Activated CD8-positive, alpha-beta memory T cell treated with anti-CD3 and anti-CD28 coated beads for 1 hour (primary cell): ENCODE measurements around the gene ARHGEF18.
"Not testable (repeated sequence)": the region's sequence is repeated elsewhere in the genome, so short reads cannot be mapped to it uniquely, and the experiment has no call there.

Source experiments
- DNase-seq, 2 donors: peaks; one replicate each; pipeline ENCODE4 v3.0.0-alpha.2; 2020; ENCODE audit warnings: low read depth in 1 of 2; ENCODE audit errors: extremely low read depth in 1 of 2

ARHGEF18 gene

DNA sequence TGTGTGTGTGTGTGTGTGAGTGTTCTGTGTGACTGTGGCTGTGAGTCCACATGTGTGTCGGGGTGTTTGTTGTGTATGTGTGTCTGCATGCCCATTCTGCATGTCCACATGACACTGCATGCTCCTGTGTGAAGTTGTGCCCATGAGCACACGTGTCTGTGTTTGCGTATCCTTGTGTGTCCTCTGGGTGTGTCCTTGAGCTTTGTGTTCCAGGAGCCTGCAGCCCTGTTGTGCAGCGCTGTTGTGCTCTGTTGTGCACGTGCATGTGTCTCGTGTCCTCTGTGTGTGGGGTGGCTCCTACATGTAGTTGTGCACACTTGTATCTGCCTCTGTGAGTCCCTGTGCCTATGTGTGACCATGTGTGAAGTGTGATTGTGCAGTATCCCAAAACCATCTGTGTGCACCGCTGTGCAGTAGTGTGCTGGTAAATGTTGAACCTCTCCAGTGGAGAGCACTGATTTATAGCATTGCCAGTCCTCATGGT lies 2.2 kb upstream of the ARHGEF18 start:
- no peak for DNase-seq

DNA sequence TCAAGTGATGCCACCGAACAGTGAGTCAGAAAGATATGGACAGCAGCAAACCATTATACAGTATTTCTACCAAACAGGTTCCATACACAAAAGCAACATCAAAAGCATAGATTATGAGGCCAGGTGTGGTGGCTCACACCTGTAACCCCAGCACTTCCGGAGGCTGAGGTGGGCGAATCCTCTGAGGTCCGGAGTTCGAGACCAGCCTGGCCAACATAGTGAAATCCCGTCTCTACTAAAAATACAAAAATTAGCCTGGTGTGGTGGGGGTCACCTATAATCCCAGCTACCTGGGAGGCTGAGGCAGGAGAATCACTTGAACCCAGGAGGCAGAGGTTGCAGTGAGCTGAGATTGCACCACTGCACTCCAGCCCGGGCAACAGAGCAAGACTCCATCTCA lies 1.7 kb upstream of the ARHGEF18 start:
- not testable (repeated sequence) for DNase-seq

DNA sequence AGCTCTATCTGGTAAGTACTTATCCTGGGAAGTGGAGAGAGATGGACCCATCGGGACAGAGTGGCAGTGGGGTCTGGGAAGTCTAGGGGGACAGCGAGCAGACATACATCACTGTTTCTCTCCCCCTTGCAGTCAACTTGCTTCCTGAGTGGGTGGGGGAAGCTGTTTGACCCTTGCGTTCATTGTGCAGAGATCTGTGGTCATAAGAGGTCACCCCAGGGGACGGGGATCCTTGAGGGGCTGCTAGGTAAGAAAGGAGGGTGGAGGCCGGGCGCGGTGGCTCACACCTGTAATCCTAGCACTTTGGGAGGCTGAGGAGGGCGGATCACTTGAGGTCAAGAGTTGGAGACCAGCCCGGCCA lies 474 bp downstream of the ARHGEF18 start:
- DNase-seq, result no peak

DNA sequence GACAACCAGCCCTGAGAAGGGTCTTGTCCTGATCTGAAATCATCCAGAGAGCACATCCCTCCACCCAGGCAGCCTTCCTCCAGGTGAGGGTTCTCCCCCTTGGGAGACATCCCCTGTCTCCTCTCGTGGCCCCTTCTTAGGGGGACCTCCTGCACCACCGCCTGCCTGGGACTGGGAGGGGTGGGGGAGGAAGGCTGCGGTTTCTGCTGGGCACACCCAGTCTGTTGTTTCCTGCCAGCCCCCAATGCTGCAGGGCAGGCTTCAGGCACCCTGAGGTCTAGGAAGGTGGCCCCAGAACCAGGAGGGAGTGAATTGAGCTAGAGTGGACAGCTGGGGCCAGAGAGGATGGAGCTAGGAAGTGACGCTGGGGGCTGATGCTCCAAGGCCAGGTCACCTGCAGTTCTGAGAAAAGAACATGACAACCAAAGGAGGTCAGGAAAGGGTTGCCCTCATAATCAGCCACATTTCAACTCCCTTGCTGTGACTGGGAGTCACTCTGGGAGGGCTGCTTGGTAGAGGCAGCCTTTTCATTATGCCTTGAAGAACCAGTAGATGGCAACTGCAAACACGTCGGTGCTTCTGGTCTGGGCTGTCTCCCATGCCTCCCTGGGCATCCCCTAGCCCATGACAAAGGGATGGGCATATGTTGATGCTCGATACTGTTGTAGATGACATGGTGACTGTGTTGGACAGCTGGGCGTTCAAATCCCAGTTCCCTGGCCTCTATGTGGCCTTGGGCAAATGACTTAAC lies 1.4 kb downstream of the ARHGEF18 start:
- peak in 1 of 2 donors; percentile 48 for DNase-seq

DNA sequence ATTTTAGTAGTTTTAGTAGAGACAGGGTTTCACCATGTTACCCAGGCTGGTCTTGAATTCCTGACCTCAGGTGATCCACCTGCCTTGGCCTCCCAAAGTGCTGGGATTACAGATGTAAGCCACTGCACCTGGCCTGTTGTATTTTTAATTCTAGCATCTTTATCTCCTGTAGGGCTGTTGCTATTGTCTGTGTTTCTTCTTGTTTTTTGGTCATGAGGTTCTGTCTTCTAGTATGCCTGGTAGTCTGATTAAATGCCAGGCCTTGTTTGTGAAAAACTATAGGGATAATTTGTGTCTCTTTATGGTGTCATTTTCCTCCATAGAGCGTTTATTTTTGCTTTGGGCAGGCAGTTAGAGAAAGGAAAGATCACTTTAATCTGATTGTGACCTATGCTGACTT lies 3.1 kb downstream of the ARHGEF18 start:
- DNase-seq, result no peak

DNA sequence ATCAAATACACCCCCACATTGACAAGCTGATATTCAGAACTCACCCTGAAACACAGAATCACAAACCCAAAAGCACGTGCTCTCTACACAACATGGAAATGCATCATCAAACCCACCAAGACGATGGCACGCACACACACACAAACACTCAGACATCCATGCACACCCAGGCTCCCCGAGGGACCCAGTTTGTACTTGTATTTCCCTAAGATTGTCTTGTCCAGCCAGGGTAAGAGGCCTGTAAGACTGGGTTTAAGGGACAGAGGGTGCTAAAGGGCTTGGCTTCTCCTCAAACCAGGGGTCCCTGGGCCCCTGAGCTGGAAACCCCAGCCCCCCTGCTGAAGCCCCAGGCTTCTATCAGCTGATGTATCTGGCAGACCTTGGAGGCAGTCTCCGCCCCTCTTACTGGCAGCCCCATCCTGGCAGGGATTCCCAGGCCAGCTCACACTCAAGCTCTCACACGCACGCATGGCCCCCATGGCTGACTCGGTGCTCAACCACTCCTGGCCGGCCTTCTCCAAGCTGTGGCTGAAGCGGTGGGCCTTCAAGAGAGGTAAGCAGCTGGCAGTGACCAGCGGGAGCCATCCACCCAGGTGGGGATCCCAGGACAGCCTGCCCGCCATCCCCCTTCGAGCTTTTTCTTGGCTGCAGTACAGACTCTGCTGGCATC lies 6.5 kb downstream of the ARHGEF18 start:
- DNase-seq, result no peak

GRCh38 chr19:7355871-7356270 lies 7.1 kb downstream of the ARHGEF18 start:
- DNase-seq, result no peak

GRCh38 chr19:7356899-7357627 lies 8.3 kb downstream of the ARHGEF18 start:
- no peak for DNase-seq

- no peak for DNase-seq
These were observed 9.4 kb downstream of the ARHGEF18 start for GRCh38 chr19:7358102-7358597.

- DNase-seq, result no peak
These were observed 11.8 kb downstream of the ARHGEF18 start for GRCh38 chr19:7360393-7360984.

- no peak for DNase-seq
These were observed 14.5 kb downstream of the ARHGEF18 start for GRCh38 chr19:7363225-7363624.

- DNase-seq, result no peak
These were observed 18.1 kb downstream of the ARHGEF18 start for GRCh38 chr19:7366701-7367420.

GRCh38 chr19:7368456-7368855 lies 19.7 kb downstream of the ARHGEF18 start:
- DNase-seq, result no peak

GRCh38 chr19:7368866-7369265 lies 20.1 kb downstream of the ARHGEF18 start:
- not testable (repeated sequence) for DNase-seq

DNA sequence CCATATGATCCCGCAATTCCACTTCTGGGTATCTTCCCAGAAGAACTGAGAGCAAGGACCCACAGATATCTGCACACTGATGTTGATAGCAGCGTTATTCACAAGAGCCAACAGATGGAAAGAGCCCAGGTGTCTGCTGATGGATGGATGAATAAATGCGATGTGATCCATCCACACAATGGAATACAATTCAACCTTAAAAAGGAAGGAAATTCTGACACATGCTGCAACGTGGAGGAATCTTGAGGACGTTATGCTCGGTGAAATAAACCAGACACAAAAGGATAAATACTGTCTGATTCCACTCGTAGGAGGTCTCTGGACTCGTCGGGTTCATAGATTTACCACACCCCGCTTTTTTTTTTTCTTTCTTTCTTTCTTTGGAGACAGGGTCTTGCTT lies 21.8 kb downstream of the ARHGEF18 start:
- no peak for DNase-seq

- no peak for DNase-seq
These were observed 22.3 kb downstream of the ARHGEF18 start for GRCh38 chr19:7371001-7371400.

DNA sequence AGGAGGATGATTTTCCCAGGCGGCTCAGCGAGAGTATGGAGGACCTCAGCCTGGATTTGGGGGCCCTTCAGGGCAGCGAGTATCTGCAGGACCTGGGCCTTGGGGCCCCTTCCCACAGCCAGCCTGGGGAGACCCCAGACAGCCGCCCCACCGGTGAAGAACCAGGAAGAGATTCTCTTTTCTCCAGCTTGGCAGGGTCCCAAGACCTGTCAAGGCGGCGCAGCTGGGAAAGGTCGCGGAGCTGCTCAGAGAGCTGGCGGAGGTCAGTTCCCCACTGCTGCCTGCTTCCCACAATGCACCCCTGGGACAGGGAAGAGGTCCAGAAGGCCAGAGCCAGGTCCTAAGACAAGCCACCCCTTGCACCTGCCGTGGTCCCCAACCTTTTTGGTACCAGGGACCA lies 24.1 kb downstream of the ARHGEF18 start:
- DNase-seq, result no peak

DNA sequence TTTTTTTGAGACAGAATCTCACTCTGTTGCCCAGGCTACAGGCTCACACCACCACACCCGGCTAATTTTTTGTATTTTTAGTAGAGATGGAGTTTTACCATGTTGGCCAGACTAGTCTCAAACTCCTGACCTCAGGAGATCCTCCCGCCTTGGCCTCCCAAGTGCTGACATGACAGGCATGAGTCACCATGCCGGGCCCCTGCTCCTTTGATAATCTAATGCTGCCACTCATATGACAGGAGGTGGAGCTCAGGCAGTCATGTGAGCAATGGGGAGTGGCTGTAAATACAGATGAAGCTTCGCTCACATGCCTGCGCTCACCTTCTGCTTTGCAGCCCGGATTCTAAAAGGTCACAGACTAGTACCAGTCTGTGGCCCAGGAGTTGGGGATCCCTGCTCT lies 25.1 kb downstream of the ARHGEF18 start:
- DNase-seq, result no peak

GRCh38 chr19:7376151-7376852 lies 27.6 kb downstream of the ARHGEF18 start:
- DNase-seq, result no peak

GRCh38 chr19:7377196-7377595 lies 28.5 kb downstream of the ARHGEF18 start:
- DNase-seq, result no peak
